Ovary (tissue), 3 donors: ENCODE data around the gene KRT32.

ENCODE experiments used
- CTCF ChIP-seq, 3 donors: fragments of 450-650 bp in 2 of 3; fragments of 200-600 bp in 1 of 3; IDR thresholded peaks; one replicate each; pipeline versions ENCODE4 v1.5.1 to v1.8.0; 2016 to 2022; ENCODE audit warnings: antibody characterized with exemption in 3 of 3, mild to moderate bottlenecking in 1 of 3
- EP300 ChIP-seq: sonication (generic); formaldehyde crosslinking; IDR thresholded peaks from one replicate; pipeline ENCODE4 v1.6.1; 2017; ENCODE audit warnings: antibody characterized with exemption
- POLR2A ChIP-seq: fragments of 450-650 bp; IDR thresholded peaks from one replicate; pipeline ENCODE4 v1.6.1; 2017; ENCODE audit warnings: antibody characterized with exemption, mild to moderate bottlenecking, moderate library complexity
- donor health status: DM: no; HTN: no; CAD: no.

DNA sequence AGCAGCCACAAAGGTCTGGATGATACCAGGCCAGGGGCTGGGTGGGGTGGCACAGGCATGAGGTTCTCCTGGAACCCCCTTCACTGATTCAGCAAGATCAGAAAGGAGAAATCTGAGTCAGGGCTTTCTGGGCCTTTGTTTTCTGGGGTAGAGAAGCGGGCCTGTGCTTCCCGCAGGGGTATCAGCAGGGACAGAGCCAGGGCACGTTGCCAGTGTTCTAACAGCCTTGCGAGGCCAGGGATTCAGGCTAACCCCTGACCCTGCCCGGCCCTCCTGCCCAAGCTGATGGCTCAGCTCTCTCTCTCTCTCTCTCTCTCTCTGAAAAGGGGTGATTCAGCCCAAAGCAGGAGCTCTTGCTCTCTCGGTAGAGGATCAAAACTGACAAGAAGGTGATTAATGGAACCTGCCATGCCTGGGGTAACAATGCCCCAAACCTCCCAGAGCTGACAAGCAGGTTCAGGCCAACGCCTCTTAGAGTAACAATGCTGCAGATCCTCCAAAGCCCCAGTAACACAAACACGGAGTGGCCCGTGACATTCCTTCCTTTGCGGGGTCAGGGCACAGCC lies 40.2 kb upstream of the KRT32 start:
- TF ChIP-seq POLR2A (no peak), CTCF (IDR thresholded peaks at IDR 0.05) (no peak), EP300 (no peak)
